Uterus (tissue), 2 donors: Measurements from ENCODE around the gene TUBB4A.

Experiments used
- POLR2A ChIP-seq, 2 donors: fragments of 450-650 bp; IDR thresholded peaks; one replicate each; pipeline ENCODE4 v1.6.1; 2016; ENCODE audit warnings: antibody characterized with exemption in 2 of 2, mild to moderate bottlenecking in 1 of 2, moderate library complexity in 1 of 2
- TF ChIP-seq, protein P1 (sequence below), 4 experiments: fragments of 200-600 bp in 2 of 4; fragments of 450-650 bp in 2 of 4; sonication (generic) in 2 of 4; IDR thresholded peaks; one replicate each; pipeline ENCODE4 v1.5.1; 2016 to 2019; ENCODE audit warnings: antibody characterized with exemption in 4 of 4, mild to moderate bottlenecking in 2 of 4, moderate library complexity in 1 of 4

DNA sequence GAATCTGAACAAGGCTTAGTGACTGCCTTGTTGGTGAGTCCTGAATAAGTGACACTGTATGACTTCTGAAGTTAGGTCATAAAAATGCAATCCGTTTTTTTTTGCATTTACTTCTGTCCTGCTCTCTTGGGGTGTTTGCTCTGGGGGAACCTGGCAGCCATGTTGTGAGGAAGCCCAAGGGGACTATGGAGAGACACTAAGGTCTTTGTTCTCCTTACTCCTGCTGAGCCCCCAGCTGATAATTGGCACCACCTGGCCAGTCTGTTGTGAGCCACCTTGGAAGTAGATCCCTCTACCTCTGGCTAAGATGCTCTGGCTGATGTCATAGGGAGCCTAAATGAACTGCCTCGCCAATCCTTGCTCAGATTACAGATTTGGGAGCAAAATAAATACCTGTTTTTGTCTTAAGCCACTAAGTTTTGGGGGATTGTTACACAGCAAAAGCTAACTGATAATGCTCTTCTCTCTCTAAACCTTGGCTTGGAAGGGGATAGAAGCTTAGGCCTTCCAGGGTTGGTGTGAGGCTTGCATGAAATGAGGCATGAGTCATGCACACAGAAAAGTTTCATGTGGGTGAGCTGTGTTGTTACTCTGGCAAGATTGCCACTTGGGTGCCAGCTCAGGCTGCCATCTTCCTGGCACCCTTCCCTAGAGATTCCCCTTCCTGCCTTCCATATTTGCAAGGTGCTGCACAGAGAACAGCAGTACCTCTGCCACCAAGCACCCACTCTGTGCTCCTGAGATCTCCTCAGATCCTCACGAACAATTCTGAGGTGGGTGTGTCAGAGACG lies 10.1 kb downstream of the TUBB4A start:
- no peak for TF ChIP-seq POLR2A (IDR thresholded peaks at IDR 0.05)
- TF ChIP-seq, protein P1, sequence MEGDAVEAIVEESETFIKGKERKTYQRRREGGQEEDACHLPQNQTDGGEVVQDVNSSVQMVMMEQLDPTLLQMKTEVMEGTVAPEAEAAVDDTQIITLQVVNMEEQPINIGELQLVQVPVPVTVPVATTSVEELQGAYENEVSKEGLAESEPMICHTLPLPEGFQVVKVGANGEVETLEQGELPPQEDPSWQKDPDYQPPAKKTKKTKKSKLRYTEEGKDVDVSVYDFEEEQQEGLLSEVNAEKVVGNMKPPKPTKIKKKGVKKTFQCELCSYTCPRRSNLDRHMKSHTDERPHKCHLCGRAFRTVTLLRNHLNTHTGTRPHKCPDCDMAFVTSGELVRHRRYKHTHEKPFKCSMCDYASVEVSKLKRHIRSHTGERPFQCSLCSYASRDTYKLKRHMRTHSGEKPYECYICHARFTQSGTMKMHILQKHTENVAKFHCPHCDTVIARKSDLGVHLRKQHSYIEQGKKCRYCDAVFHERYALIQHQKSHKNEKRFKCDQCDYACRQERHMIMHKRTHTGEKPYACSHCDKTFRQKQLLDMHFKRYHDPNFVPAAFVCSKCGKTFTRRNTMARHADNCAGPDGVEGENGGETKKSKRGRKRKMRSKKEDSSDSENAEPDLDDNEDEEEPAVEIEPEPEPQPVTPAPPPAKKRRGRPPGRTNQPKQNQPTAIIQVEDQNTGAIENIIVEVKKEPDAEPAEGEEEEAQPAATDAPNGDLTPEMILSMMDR (IDR thresholded peaks at IDR 0.05) = no peak
